ENCODE results near the gene GSTO1.
"Not testable (repeated sequence)": the region's sequence is repeated elsewhere in the genome, so short reads cannot be mapped to it uniquely, and the experiment has no call there.

GSTO1 gene

DNA sequence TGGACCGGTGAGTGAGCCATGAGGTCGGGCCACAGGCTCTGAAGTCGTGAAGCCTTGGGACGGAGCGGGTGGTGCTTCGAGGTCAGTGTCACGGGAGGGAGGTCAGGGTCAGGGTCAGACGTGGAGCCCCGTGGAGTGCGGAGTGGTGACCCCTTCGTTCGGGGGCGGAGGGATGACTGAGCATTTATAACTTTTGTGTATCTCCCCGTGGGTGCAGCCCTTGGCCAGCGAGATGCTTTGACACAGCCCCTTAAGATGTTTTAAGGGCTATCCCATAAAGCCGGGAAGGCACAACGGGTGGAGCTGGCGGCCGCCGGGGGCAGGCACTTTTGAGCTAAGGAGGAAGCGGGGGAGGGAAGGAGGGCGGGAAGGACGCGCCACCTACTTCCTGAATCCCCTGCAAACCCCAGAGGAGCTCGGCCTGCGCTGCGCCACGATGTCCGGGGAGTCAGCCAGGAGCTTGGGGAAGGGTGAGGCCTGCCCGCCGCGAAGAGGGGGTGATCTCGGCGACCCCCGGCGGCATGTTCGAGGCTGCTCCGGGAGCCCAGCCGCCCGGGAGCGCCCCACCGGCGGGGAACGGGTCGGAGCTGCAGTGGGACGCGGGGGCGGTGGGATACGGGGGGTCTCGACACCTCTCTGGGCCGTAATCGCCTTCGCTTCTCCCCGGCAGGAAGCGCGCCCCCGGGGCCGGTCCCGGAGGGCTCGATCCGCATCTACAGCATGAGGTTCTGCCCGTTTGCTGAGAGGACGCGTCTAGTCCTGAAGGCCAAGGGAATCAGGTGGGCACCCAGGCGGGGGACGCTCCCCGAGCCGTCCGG, at the start of gene GSTO1:
Gene GSTO1 (plus strand): TSS at position 400 of the 818 bp plus-strand sequence. CDS start 37 bp downstream, at position 437.
- DNase-seq = peak; percentile 12

DNA sequence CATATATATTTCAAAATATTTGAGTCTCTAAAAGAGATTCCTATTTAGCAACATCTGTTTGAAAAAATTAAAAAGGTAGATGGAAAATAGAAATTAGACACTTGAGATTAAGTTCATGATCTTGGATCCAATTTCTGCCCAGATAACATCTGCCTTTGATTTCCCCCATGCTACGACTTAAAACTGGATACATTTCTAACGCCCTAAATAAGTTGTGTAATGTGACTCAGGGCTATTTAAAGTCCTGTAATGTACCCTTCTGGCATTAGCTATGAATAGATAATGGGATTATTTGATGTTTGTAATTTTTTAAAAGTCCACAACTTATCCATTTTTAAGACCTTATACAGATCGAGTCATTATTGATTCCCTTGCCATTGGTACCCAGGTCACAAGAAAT, 46.0 kb upstream of the GSTO1 start:
- DNase-seq = no peak

DNA sequence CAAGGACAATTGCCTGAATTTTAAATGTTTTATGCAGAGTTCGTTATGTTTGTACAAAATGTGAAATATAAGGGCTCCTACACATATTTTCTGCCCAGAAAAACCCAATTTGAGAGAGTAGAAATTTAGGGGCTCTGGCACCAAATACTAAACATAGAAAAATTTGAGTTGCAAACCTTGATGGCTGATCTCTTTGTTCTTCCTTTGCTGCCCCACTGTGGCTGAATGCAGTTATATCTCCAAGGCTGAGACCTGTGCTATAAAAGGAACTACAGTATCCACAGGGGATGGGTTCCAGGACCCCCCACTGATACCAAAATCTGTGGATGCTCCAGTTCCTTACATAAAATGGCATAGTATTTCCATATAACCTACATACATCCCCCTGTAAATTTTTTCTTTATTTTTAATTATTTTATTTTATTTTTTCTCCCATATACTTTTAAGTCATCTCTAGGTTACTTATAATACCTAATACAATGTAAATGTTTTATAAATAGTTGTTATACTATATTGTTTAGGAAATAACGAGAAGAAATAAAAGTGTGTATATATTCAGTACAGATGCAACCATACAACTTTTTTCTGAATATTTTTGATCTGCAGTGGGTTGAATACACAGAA, 45.0 kb upstream of the GSTO1 start:
- peak; percentile 22 for DNase-seq

DNA sequence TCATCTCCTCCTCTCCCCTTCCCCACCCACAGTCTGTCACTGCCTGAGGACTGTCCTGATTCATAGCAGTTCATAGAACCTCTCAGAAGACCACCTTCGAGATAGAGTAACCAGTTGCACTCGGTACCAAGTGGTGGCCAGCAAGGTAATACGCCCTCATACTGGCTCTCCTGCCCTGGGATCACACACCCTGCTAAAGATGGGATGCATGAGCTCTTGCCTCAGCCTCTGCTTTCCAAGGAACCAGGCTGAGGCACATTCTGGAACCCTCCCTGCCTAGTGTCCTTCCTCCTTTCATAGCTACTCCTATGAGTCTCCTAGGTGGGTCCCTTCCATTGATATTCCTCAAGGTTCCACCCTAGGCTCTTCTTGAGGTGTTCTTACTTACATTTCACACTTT, 38.1 kb upstream of the GSTO1 start:
- DNase-seq = no peak

DNA sequence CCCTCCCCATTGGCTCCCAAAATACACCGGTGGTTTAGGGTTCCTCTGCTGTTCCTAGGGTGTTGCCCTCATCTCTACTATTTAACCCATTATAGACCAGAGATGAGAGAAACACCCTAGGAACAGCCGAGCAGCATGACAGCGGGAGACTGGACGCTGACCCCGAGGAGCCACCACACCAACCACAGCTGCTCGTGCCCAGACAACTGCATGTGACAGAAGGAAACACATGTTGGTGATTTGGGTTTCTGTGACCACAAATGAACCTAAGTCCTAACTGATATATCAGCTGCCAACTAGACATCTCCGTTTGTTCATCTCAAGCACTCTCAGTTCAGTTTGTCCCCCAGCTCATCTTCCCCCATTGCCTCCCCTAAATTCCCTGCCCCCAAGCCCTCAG, 35.9 kb upstream of the GSTO1 start:
- DNase-seq = no peak

DNA sequence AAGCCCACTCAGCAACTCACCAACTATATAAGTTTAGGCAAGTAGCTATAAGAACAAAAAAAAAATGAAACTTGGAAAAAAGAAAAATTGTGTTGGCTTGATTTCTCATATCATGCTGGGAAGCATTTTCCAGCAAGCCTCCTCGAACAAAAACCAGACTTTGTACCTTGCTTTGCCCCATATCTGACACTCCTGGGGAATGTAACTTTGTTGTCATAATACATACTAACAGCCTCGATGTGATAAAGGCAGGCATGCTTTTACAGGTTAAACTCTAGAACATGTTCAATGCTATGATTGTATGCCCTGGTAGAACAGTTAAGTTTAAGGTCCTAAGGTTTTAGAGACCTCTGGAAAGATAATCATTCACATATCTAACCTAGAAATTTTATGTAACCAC, 34.2 kb upstream of the GSTO1 start:
- DNase-seq = no peak

DNA sequence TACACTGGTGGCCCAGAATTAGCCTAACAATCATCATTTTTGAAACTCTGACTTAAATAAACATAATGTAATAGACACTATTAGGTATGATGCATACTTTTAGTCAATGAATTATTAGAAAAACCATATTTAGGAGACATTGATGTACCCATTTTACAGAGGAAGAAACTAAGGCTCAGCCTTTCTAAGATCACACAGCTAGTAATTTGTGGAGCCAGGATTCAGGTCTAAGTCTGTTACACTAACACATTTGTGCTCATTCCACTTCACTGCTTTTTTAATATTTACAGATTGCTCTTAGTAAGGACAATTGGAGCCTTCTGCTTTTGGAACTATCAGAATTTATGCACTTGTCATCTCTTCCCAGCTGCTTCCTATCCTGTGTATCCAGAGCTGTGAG, 31.4 kb upstream of the GSTO1 start:
- no peak for DNase-seq

DNA sequence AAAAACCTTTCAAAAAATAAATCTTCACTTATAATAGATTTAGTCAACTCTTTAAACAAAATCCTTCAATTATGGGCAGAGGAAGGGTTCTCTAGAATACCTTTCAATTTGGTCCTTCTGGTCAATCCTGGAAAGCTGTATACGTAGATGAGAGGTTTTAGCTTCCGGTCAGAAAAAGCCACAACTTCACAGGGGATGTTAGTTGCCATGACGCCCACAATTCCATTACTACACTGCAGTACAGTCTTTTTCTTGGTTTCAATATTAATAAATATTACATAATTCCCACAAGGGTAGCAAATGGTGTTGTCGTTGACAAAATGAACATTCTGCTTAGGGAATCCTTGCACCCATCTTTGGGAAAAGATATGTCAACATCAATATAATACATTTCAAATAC, 24.2 kb upstream of the GSTO1 start:
- no peak for DNase-seq

DNA sequence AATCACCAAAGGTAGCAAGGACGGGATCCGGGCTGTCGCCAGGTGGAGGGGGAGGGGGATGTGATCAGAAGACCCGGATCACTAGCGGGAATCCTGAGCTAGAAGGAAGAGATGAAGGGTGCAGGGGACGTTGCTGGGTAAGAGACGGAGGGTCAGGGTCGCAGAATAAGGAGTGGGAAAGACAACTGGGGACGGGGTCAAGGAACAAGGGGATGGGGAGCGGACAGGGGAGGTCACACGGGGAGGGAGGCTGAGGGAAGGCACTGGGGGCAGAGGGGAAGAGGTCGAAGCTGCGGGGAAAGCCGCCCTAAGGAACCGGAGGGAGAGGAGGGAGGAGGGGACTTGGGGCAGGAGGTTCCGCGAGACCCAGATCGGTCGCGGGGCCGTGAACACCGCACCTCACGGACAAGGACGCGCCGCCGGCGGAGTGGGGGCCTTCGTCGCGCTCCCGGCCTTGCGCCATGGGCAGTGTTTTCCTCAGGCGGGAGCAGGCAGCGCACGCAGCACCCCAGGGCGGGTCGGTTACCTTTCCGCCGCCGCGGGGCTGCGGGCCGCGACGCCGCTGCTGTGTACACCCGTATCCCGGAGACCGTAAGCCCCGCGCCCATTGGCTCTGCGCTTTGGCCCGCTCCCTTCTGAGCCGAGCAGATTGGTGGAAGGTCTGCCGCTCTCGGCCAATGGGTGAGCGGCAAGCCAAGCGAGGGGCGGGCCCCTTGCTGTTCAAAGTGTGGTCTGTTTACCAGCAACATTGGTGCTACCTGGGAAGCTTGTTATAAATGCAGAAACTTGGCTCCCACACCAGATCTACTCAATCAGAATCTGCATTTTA, 22.7 kb upstream of the GSTO1 start, which contains the start of gene CFAP43:
Gene CFAP43 (minus strand): TSS at position 581 of the 829 bp plus-strand sequence. CDS start 118 bp downstream, at position 463.
- peak; percentile 54 for DNase-seq

DNA sequence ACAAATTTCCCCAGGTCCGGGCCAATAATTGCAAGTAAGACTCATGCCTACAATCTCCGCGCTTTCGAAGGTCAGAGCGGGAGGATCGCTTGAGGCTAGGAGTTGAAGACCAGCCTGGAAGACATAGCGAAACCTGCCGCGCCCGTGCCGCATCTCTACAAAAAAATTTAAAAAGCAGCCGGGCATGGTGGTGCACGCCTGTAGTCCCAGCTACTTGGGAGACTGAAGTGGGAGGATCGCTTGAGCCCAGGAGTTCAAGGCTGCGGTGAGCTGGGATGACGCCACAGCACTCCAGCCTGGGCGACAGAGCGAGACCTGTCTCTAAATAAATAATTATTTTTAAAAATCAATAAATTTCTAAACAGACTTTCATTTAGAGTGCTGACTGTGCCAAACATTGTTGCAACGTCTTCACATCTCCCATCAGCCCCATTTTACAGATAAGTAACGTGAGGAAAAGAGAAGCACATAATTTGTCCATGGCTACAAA, 22.0 kb upstream of the GSTO1 start:
- DNase-seq = no peak

DNA sequence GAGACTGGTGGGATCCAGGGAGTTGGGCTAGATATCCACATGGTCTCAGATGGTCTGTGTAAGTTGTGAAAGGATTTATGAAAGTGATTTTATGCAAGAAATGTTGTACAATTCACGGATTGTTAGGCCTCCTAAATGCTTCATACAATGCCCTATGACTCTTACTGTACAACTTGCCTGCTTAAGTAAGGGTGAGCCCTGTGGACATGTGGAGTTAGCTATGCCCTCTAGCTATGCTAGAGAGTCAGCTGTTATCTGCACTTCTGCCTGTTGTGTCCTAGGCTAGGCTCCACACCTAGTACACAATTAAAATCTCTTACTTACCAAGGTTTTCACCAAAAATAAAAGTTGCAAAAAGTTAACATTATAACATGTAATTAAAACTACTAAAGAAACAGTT, 20.9 kb upstream of the GSTO1 start:
- no peak for DNase-seq

DNA sequence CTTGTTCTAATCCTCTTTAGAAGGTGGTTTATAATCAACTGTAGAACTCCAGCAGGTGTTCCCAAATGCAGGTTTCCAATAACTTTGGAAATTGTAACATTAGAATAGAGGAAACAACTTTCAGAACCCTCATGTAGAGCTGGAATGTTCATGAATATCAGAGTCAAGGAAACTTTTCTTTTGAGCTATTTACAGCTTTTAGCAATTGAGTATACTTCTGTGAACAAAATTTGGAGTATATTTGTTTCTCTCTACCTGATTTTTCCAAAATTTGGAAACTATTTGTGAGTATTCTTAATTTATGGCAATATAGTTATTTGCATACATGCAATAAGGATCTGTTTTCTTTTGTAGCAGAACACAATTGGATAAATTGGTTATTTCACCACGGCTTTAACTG, 19.8 kb upstream of the GSTO1 start:
- no peak for DNase-seq

DNA sequence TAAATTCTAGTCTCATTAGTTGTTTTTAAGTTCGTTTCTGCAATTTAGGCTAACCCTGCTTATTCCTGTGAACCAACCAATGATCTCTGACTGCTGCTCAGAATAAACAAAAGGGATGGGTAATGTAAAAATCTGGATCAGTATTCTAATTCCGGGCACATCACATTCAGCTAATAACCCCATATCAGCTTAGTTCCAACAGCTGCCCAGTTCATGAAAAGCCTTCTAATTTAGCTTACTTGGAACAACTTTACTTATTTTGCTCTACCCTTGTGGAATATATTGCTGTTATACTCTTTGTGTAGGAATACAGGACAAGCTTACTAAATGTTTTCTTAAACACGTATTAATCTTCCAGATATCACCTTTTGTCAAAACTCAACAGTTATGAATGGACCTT, 18.9 kb upstream of the GSTO1 start:
- no peak for DNase-seq

DNA sequence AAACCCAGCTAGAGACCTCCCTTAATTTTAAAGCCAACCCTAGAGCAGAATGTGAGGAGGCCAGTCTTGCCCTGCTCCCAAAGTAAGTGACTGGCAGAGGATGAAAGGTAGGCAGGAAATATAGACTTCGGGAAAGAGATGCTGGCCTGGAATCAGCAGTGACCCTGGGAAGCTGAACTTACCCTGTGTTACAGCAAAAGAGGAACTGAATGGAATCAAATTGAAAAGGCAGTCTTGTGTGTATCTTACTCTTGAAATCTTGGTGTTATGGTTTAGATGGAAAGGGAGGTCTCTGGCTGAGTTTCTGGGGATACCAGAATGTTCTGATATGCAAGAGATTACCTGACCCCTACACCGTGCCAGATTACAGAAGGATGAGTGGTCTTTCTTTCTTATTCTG, 14.6 kb upstream of the GSTO1 start:
- no peak for DNase-seq

DNA sequence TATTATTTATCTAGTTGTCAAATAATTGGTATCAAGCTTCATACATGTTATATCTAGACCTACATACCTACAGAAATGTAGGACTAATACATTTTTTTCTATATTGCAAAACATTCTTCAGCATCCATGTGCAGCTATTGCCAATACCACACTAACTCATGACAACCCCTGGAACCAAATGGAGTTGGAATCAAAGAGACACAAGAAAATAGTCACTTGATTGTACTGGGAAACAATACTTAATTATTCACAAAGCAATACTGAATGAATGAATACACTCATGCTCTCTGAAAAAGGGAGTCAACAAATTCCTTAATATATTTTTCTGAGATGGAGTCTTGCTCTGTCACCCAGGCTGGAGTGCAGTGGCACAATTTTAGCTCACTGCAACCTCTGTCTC, 12.1 kb upstream of the GSTO1 start:
- no peak for DNase-seq

DNA sequence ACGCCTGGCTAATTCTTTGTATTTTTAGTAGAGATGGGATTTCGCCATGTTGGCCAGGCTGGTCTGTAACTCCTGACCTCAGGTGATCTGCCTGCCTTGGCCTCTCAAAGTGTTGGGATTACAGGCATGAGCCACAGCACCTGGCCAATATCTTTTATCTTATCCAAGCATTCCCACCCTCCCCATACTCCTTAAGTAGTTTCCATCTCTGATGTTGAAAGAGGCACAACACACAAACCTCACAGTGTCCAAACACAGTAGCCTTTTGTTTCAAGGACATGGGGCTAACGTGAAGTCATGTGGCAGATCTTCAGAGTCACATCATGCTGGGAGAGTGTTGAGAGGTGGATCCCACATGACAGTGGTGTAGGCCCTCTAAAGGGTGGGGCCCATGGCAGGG, 11.7 kb upstream of the GSTO1 start:
- not testable (repeated sequence) for DNase-seq

DNA sequence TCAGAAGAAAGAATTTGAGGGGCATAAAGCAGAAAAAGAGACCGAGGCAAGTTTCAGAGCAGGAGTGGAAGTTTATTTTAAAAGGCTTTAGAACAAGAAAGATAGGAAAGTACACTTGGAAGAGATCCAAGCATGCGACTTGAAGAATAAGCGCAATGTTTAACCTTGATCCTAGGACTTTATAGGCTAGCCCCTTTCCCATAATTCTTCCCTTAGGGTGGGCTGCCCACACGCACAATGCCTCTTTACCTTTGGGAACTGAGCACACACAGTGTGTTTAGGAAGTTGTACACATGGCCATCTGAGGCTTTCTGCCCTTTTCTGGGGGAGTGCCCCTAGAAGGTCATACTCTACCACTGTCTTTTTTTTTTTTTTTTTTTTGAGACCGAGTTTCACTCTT, 11.2 kb upstream of the GSTO1 start:
- DNase-seq = no peak

DNA sequence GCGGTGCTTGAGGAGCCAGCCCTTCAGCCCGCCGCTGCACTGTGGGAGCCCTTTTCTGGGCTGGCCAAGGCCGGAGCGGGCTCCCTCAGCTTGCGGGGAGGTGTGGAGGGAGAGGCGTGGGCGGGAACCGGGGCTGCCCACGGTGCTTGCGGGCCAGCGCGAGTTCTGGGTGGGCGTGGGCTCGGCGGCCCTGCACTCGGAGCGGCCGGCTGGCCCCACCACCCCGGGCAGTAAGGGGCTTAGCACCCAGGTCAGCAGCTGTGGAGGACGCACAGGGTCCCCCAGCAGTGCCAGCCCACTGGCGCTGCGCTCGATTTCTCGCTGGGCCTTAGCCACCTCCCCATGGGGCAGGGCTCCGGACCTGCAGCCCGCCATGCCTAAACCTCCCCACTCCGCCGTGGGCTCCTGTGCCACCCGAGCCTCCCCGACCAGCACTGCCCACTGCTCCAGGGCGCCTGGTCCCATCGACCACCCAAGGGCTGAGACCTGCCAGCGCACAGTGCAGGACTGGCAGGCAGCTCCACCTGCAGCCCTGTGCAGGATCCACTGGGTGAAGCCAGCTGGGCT, 9.5 kb upstream of the GSTO1 start:
- no peak for DNase-seq

DNA sequence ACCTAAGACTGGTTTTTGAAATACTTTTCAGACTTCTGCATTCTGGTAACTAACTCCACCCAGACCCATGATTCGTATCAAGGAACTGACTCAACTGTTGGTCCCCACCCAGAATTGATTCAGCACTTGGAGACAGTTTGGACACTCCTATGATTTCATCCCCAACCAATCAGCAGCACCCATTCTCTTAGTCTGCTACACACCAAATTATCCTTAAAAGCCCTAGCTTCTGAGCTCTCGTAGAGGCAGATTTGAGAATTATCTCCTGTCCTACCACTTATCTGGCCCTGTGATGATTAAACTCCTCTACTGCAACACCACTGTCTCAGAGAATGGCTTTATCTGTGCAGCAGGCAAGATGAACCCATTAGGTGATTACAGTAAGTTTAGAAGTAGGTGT, 7.7 kb upstream of the GSTO1 start:
- DNase-seq = no peak

DNA sequence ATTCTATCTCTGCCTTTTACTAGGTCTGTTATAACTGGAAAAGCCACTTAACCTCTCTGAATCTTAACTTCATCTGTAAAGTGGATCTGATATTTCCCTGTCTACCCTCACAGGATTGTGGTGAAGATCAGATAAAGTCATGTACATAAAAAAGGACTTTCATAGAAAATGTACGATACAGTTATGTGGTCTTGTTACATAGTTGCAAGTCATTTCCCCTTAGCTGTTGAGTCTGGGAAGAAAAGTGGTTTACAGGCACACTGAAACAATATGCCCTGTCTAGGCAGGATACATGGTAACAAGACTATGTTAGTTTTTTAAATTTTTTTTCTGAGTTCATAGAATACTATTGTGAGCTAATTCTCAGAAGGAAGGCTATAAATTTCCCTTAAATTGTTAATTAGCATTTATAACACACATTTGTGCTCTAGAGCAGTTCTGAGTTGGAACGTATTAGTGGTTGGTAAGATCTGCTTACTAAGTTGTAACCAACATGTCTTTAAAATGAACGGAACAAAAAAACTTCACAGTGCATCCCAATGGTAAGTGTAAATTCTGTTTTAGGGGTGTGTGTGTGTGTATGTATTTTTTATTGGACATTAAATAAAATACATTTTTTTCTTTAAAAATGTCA, 7.1 kb upstream of the GSTO1 start:
- DNase-seq = no peak

DNA sequence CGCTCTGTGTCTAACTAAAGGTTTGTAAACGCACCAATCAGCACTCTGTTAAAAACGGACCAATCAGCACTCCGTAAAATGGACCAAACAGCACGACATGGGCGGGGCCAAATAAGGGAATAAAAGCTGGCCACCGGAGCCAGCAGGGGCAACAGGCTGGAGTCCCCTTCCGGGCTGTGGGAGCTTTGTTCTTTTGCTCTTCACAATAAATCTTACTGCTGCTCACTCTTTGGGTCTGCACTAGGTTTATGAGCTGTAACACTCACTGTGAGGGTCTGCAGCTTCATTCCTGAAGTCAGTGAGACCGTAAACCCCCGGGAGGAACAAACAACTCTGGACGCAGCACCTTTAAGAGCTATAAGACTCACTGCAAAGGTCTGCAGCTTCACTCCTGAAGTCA, 5.8 kb upstream of the GSTO1 start:
- DNase-seq = not testable (repeated sequence)

DNA sequence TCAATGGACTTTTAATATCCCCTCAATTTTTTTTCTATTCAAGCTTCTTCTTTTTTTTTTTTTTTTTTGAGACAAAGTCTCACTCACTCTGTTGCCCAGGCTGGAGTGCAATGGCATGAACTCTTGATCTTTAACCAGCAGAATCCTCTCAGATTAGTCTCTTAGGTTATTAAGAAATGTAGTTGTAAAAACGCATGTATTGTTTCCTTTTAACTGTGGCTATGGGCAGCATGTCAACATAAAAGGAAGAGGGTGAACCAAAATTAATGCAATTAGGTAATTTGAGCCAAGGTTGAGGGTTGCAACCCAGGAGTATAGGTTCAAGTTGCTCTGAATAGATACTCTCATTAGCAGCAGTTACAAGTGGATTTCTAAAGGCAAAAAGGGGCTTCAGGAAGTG, 4.3 kb upstream of the GSTO1 start:
- no peak for DNase-seq

DNA sequence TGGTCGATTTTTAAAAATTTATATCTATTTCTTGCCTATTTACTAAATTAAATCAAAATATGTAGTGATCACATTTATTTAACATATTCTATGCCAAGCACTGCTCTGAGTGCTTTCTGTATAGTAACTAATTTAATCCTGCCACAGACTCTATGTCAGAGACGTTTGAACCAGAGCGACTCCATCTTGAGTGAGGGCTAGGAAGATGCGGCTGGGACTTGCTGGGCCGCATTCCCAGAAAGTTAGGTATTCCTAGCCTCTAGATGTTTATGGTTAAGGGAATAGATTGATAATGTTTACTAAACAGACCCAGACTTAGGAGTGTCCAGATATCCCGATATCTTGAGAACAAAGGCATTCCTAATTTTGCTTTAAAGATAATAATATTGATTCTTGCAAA, 3.2 kb upstream of the GSTO1 start:
- DNase-seq = no peak

All from DMS79 treated with DMSO at 0.1 percent for 48 hours (cell line).